ENCODE measurements around the gene TMEM129.

TMEM129 gene

DNA sequence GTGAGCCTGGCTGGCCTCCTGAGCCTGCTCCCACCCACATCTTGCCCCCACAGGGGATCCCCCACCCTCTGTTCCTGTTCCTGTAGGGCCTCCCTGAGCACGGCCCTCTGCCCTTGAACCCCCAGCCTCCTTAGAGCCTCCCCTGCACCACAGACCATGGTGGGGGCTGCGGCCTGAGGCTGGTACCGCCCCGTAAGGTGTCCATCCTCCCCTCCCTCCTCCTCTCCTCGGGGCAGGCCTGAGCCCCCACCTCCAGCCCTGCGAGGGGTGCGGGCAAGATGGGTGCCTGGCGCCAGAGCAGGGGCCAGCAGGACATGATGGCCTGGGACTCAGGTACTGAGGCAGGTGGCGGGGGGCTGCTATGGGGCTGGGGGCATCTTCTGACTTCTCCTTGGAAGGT lies 43.5 kb upstream of the TMEM129 start:
- Histone ChIP-seq H3K9me3 (ENCODE audit: control insufficient read depth, insufficient read depth, low read depth, low read length) (no peaks in the 10 kb centered on the region), H3K27ac (ENCODE audit: extremely low read depth, low read depth, low read length) (no peak overlapping the region), H3K4me1 (ENCODE audit: control insufficient read depth, insufficient read depth, low read length) (no peaks in the 10 kb centered on the region), H3K36me3 (ENCODE audit: control insufficient read depth in 2 of 2, insufficient read depth in 1 of 2, low read length in 2 of 2) (no peaks in the 10 kb centered on the region), H3K4me3 (ENCODE audit: low read depth, low read length) (no peak overlapping the region)
- ChIA-PET CTCF (no interaction called here), POLR2A (interaction anchor here (1.5 kb wide), 1 partner anchor 28 kb away, joined by 5 read pairs; the partner anchor contains the start of gene FGFR3)
- TF ChIP-seq ZNF292 (tag by site-specific recombination; IDR thresholded peaks at IDR 0.05; ENCODE audit: borderline replicate concordance, low read depth) (no peak), ZNF391 (tag by site-specific recombination; IDR thresholded peaks at IDR 0.05; ENCODE audit: borderline replicate concordance, low read depth) (no peak), ZNF776 (tag by site-specific recombination; IDR thresholded peaks at IDR 0.05; ENCODE audit: borderline replicate concordance) (no peak), GLI4 (tag by site-specific recombination; IDR thresholded peaks at IDR 0.05) (no peak), SCRT2 (tag by site-specific recombination; IDR thresholded peaks at IDR 0.05) (no peak), ZNF558 (tag by site-specific recombination; IDR thresholded peaks at IDR 0.05) (no peak), ZSCAN23 (tag by site-specific recombination; IDR thresholded peaks at IDR 0.05) (no peak), HOXA7 (CRISPR knock-in tag; IDR thresholded peaks at IDR 0.05; ENCODE audit: borderline replicate concordance) (no peak), GLIS1 (tag by site-specific recombination; IDR thresholded peaks at IDR 0.05) (no peak), MYNN (tag by site-specific recombination; IDR thresholded peaks at IDR 0.05; ENCODE audit: borderline replicate concordance) (no peak), ZNF473 (tag by site-specific recombination; IDR thresholded peaks at IDR 0.05) (no peak), ZNF843 (tag by site-specific recombination; IDR thresholded peaks at IDR 0.05) (no peak)
- TF ChIP-seq, protein P1, sequence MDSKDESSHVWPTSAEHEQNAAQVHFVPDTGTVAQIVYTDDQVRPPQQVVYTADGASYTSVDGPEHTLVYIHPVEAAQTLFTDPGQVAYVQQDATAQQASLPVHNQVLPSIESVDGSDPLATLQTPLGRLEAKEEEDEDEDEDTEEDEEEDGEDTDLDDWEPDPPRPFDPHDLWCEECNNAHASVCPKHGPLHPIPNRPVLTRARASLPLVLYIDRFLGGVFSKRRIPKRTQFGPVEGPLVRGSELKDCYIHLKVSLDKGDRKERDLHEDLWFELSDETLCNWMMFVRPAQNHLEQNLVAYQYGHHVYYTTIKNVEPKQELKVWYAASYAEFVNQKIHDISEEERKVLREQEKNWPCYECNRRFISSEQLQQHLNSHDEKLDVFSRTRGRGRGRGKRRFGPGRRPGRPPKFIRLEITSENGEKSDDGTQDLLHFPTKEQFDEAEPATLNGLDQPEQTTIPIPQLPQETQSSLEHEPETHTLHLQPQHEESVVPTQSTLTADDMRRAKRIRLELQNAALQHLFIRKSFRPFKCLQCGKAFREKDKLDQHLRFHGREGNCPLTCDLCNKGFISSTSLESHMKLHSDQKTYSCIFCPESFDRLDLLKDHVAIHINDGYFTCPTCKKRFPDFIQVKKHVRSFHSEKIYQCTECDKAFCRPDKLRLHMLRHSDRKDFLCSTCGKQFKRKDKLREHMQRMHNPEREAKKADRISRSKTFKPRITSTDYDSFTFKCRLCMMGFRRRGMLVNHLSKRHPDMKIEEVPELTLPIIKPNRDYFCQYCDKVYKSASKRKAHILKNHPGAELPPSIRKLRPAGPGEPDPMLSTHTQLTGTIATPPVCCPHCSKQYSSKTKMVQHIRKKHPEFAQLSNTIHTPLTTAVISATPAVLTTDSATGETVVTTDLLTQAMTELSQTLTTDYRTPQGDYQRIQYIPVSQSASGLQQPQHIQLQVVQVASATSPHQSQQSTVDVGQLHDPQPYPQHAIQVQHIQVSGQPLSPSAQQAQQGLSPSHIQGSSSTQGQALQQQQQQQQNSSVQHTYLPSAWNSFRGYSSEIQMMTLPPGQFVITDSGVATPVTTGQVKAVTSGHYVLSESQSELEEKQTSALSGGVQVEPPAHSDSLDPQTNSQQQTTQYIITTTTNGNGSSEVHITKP (tag by site-specific recombination; IDR thresholded peaks at IDR 0.05) = no peak
- TF ChIP-seq, protein P2, sequence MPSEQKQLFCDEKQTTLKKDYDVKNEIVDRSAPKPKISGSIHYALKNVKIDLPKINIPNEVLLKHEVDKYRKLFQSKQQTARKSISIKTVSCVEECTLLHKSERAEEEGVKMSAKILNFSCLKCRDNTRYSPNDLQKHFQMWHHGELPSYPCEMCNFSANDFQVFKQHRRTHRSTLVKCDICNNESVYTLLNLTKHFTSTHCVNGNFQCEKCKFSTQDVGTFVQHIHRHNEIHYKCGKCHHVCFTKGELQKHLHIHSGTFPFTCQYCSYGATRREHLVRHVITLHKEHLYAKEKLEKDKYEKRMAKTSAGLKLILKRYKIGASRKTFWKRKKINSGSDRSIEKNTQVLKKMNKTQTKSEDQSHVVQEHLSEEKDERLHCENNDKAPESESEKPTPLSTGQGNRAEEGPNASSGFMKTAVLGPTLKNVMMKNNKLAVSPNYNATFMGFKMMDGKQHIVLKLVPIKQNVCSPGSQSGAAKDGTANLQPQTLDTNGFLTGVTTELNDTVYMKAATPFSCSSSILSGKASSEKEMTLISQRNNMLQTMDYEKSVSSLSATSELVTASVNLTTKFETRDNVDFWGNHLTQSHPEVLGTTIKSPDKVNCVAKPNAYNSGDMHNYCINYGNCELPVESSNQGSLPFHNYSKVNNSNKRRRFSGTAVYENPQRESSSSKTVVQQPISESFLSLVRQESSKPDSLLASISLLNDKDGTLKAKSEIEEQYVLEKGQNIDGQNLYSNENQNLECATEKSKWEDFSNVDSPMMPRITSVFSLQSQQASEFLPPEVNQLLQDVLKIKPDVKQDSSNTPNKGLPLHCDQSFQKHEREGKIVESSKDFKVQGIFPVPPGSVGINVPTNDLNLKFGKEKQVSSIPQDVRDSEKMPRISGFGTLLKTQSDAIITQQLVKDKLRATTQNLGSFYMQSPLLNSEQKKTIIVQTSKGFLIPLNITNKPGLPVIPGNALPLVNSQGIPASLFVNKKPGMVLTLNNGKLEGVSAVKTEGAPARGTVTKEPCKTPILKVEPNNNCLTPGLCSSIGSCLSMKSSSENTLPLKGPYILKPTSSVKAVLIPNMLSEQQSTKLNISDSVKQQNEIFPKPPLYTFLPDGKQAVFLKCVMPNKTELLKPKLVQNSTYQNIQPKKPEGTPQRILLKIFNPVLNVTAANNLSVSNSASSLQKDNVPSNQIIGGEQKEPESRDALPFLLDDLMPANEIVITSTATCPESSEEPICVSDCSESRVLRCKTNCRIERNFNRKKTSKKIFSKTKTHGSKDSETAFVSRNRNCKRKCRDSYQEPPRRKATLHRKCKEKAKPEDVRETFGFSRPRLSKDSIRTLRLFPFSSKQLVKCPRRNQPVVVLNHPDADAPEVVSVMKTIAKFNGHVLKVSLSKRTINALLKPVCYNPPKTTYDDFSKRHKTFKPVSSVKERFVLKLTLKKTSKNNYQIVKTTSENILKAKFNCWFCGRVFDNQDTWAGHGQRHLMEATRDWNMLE (tag by site-specific recombination; conservative IDR thresholded peaks at IDR 0.05; ENCODE audit: low read depth) = no peak

DNA sequence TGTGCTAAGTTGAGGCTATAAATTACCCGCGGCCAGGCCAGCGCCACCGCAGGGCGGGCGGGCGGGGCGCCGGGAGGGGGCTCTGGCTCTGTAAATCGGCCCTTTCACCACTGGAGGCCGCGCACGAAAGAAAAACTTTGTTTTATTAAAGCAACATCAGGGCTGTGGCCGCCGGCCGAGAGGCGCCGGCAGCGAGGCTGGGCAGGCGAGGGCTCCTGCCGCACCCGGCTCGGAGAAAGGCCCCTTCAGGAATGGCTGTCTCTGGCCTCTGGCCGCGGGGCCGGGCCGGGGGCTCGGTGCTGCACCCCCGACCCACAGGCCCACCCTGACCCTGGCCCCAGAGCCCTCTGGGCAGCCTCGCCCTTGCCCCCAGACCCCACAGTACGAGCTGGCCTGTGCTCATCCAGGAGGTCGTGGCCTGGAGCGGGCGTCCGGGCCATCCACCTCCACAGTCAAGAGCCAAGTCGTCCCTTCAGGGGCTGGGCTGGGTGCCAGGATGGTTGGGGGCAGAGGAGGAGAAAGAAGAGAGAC lies 42.5 kb upstream of the TMEM129 start:
- ChIA-PET POLR2A (no interaction called here), CTCF (interaction anchor here (0.6 kb wide), 1 partner anchor 38 kb away, joined by 3 read pairs; no protein-coding TSS in a partner anchor)
- no peak overlapping the region for H3K4me3 ChIP-seq (ENCODE audit: low read depth, low read length)
- no peaks in the 10 kb centered on the region for H3K4me1 ChIP-seq (ENCODE audit: control insufficient read depth, insufficient read depth, low read length)
- no peaks in the 10 kb centered on the region for H3K9me3 ChIP-seq (ENCODE audit: control insufficient read depth, insufficient read depth, low read depth, low read length)
- H3K27ac ChIP-seq (ENCODE audit: extremely low read depth, low read depth, low read length) = peak overlapping the region; percentile 58; the same call in 1 of the 2 replicates
- no peaks in the 10 kb centered on the region for H3K36me3 ChIP-seq (ENCODE audit: control insufficient read depth in 2 of 2, insufficient read depth in 1 of 2, low read length in 2 of 2)
- TF ChIP-seq, protein P3, sequence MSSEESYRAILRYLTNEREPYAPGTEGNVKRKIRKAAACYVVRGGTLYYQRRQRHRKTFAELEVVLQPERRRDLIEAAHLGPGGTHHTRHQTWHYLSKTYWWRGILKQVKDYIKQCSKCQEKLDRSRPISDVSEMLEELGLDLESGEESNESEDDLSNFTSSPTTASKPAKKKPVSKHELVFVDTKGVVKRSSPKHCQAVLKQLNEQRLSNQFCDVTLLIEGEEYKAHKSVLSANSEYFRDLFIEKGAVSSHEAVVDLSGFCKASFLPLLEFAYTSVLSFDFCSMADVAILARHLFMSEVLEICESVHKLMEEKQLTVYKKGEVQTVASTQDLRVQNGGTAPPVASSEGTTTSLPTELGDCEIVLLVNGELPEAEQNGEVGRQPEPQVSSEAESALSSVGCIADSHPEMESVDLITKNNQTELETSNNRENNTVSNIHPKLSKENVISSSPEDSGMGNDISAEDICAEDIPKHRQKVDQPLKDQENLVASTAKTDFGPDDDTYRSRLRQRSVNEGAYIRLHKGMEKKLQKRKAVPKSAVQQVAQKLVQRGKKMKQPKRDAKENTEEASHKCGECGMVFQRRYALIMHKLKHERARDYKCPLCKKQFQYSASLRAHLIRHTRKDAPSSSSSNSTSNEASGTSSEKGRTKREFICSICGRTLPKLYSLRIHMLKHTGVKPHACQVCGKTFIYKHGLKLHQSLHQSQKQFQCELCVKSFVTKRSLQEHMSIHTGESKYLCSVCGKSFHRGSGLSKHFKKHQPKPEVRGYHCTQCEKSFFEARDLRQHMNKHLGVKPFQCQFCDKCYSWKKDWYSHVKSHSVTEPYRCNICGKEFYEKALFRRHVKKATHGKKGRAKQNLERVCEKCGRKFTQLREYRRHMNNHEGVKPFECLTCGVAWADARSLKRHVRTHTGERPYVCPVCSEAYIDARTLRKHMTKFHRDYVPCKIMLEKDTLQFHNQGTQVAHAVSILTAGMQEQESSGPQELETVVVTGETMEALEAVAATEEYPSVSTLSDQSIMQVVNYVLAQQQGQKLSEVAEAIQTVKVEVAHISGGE (tag by site-specific recombination; conservative IDR thresholded peaks at IDR 0.05; ENCODE audit: low read depth) = no peak
- TF ChIP-seq ZNF335 (tag by site-specific recombination; conservative IDR thresholded peaks at IDR 0.05) (0 out of 2 replicates have a peak, but pooled peaks have one; percentile 24), ZNF311 (tag by site-specific recombination; IDR thresholded peaks at IDR 0.05; ENCODE audit: borderline replicate concordance) (no peak), ZNF707 (tag by site-specific recombination; IDR thresholded peaks at IDR 0.05) (no peak), ZNF600 (tag by site-specific recombination; IDR thresholded peaks at IDR 0.05) (no peak)
